GM21619 (cell line): ENCODE results near the gene HOXC5.

Experiments used
- ATAC-seq: cut with Tn5 transposase; IDR thresholded peaks from one replicate; pipeline ENCODE4 v1.9.1; 2021; ENCODE audit not compliant: unreplicated experiment

Gene HOXC5

GRCh38 chr12:53995378-53996239, 37.2 kb upstream of the HOXC5 start:
- no peak for ATAC-seq

GRCh38 chr12:53996240-53997203, 36.3 kb upstream of the HOXC5 start:
- ATAC-seq, result no peak

GRCh38 chr12:53997204-53998109, 35.4 kb upstream of the HOXC5 start:
- ATAC-seq, result no peak

DNA sequence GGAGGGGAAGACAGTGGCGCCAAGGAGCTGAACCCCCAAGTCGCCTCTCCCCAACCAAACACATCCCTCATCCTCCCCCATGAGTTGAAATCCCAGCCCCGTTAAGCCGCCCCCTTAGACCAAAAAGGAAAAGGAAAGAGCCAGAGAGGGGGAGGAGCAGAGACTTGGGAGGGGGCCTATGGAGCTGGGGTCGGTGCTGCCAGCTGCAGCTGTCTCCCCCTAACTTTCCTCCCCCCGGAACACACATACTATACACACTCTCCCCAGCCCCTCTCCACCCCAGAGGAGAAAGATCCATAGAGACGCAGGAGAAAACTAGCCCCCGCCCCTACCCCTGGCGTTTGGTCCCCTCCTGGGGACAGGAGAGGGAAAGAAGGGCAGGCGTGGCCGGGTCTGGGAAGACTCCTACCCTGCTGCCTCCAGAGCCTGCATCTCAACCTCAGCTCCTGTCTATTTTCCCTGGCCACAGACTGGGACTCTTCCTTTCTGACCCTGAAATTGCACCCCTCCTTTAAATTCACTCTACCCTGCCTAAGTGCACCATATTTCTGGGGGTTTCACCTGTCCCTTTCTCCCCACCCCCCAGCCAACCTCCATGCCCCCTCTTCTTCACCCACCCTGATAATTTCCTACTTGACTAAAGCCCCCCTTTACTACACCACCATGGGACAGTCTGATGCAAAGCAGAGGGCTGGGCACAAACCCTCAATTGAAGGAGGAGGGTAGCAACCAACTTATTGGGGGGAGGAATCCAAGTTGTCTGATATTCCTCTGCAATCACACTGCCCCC, 34.5 kb upstream of the HOXC5 start:
- no peak for ATAC-seq

GRCh38 chr12:53998900-53999236, 34.0 kb upstream of the HOXC5 start:
- no peak for ATAC-seq

GRCh38 chr12:53999559-54000115, 33.2 kb upstream of the HOXC5 start:
- ATAC-seq, result no peak

- ATAC-seq, result no peak
Measured at GRCh38 chr12:54000116-54001114, 32.4 kb upstream of the HOXC5 start, which contains the start of gene HOXC9. TSS of gene HOXC9 (plus strand) at chr12:54000161. CDS start at chr12:54000189, 28 bp downstream.

DNA sequence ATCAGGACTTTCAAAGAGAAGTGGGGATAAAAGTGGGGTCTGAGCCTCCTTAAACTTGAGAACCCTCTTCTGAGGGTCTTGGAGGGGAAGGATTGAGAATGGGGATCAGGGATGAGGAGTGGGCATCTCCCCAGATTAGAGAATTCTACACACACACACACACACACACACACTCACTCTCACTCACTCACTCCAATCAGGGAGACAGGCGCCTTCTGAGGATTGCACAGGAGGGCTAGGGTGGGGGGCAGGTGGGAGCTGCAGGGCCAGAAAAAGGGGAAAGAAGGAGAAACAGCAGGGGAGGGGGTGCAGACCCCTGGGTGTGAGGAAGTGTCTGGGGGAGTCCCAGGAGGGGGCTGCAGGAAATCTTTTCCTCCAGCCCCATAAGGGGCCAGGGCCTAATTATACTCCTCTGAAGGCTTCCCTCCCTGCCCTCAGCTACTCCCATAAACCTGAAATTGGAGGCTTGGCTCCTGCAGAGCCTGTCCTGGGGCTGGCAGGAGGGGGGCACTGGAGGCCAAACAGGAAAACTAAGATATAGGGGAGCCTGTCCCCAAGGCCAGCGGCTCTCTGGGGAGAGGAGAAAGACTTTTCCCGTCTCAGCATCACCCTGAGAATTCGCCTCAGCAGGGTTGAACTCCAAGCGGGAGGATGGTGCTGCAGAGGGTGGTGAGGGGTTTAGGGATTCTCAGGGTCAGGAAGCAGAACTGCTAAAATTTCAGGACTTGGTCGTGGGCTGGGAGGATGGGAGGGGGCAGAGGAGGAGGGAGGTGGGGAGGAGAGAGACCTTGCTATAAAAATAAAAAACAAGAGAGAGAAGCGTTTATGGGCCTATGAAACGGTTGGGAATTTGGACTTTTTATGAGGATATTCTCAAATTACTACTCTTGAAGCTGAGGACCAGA, 31.3 kb upstream of the HOXC5 start:
- ATAC-seq, result no peak

DNA sequence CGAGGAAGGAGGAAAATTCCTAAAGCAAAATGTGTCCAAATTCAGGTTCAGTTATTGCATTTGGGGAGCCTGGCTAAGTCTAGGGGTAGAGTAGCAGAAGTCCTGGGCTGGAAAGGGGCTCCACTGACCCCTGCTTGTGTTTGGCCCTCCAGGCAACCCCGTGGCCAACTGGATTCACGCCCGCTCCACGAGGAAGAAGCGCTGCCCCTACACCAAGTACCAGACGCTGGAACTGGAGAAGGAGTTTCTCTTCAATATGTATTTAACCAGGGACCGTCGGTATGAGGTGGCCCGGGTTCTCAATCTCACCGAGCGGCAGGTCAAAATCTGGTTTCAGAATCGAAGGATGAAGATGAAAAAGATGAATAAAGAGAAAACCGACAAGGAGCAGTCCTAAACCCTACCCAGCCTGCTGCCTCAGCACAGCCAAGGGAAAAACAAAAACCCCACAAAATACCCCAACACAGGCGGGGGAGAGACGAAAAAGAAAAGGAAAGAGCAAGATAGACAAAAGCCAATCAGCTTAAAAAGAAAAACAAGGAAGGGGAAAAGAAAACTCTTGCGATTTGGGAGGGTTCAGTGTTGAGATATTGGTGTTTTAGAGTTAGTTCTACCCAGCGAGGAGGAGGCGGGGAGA, 30.5 kb upstream of the HOXC5 start:
- ATAC-seq, result no peak

DNA sequence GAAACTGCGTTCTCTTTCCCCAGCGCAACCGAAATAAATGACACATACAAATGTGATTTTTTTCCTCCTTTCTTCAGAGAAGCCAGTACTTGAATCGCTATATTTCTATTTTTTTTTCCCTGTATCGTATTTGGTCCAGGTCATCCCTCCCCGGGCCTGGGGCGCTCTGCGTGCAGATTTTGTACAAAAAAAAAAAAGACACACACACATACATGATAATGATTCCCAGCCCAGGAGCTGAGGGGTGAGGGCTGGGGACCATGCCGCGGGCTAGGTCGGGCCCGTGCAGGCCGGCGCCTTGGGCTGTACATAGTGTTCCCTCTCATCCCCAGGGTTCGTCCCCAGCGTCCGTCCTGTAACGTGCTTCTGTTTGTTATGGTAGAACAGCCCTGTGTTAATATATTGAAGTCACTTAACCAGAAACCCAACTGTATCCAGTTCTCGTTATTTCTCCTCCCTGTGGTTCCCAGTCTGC, 29.9 kb upstream of the HOXC5 start:
- no peak for ATAC-seq

GRCh38 chr12:54003625-54004024, 29.2 kb upstream of the HOXC5 start:
- ATAC-seq, result no peak

DNA sequence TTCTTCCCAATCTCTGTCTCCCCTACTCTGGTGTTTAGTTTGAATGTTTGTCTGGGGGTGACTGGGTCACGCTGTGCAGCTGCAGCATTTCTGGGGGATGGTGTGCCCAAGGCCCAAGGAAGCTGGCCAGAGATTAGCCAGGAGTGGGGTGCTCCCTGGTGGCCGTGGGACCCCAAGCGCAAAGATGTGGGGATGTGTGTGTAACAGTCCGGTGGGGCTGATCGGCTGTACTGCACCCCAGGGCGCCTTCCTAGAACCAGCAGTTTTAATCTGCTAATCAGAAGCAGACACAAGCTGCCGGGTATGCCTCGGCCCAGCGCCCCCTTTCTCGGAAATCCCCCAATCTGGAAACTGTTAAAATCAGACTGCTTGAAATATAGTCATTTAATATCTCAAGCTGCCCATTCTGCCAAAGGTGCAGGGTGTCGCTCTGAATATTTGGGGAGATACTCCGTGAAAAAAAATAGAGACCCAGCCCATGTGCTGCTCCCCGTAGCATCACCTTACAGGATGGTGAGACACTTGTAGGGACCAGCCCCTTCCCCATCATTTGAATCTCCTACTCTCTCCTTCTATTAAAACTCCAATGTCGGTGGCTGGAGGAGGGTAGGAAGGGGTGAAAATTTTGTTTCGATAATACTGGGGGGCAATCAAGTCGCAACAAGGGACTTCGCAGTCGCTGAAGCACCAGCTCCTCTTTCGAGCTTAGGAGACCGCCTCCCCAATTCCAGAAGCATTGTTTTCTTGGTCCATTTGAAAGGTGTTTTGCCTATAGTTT, 28.6 kb upstream of the HOXC5 start:
- ATAC-seq, result no peak

GRCh38 chr12:54004841-54005530, 27.9 kb upstream of the HOXC5 start:
- ATAC-seq, result no peak

DNA sequence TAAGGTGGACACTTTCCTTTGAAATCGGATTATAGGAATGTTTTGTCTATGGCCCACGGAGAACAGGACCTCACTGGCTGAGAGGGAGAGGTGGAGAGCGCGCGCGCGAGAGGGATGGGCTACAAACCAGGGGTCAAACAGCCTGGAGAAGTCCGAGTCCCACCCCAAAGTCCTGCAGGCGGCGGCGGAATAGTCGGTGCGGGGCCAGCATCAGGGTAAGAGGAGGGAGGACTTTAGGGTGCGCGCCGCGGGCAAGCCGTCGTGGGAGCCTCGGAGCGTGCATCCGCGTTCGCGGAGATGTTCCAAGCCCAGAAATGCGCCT, 27.4 kb upstream of the HOXC5 start:
- no peak for ATAC-seq

- ATAC-seq, result no peak
Measured at GRCh38 chr12:54005853-54006558, 26.8 kb upstream of the HOXC5 start.
